ENCODE measurements around the gene SLC22A13.

- TF ChIP-seq EZH2phosphoT487 (IDR thresholded peaks at IDR 0.05; ENCODE audit: low read depth): no peak
- no peak for TF ChIP-seq CTCF (IDR thresholded peaks at IDR 0.05; ENCODE audit: low read depth, low read length)
Measured at GRCh38 chr3:38276917-38277630, 11.5 kb downstream of the SLC22A13 start.

Measured in OCI-LY3 (cell line).